Measurements from ENCODE around the gene CFLAR. TPM values are rescaled to one million over a fixed set of nuclear protein-coding genes. Genes with fewer than 3 reads are reported as not detected.

The CFLAR gene
- total and polyA plus RNA-seq, 2 of the 13 experiments (the other 11 are each of a cell fraction or from before 2014, with no cell fraction given): 43.8 to 92.1 TPM

- no peak for TF ChIP-seq ZNF597 (CRISPR knock-in tag; IDR thresholded peaks at IDR 0.05)
- TF ChIP-seq CHD4 (IDR thresholded peaks at IDR 0.05; ENCODE audit: borderline replicate concordance, low read length): peak; percentile 34; the same call in 1 of the 2 replicates
- TF ChIP-seq, protein P1, sequence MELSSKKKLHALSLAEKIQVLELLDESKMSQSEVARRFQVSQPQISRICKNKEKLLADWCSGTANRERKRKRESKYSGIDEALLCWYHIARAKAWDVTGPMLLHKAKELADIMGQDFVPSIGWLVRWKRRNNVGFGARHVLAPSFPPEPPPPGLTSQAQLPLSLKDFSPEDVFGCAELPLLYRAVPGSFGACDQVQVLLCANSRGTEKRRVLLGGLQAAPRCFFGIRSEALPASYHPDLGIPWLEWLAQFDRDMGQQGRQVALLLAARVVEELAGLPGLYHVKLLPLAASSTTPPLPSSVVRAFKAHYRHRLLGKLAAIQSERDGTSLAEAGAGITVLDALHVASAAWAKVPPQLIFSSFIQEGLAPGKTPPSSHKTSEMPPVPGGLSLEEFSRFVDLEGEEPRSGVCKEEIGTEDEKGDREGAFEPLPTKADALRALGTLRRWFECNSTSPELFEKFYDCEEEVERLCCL (CRISPR knock-in tag; IDR thresholded peaks at IDR 0.05; ENCODE audit: borderline replicate concordance): 0 out of 2 replicates have a peak, but pooled peaks have one; percentile 55
- no peak; the same call in 1 of the 2 replicates for TF ChIP-seq ZNF616 (CRISPR knock-in tag; IDR thresholded peaks at IDR 0.05; ENCODE audit: low read depth)
- TF ChIP-seq, protein P2, sequence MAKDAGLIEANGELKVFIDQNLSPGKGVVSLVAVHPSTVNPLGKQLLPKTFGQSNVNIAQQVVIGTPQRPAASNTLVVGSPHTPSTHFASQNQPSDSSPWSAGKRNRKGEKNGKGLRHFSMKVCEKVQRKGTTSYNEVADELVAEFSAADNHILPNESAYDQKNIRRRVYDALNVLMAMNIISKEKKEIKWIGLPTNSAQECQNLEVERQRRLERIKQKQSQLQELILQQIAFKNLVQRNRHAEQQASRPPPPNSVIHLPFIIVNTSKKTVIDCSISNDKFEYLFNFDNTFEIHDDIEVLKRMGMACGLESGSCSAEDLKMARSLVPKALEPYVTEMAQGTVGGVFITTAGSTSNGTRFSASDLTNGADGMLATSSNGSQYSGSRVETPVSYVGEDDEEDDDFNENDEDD (CRISPR knock-in tag; IDR thresholded peaks at IDR 0.05; ENCODE audit: borderline replicate concordance): peak; percentile 76; the same call in 1 of the 2 replicates
- TF ChIP-seq CCDC6 (CRISPR knock-in tag; IDR thresholded peaks at IDR 0.05): peak; percentile 92
- no peak; the same call in 1 of the 2 replicates for TF ChIP-seq NFYC (CRISPR knock-in tag; IDR thresholded peaks at IDR 0.05)
- peak; percentile 32; the same call in 1 of the 2 replicates for TF ChIP-seq SKIL (CRISPR knock-in tag; IDR thresholded peaks at IDR 0.05; ENCODE audit: borderline replicate concordance)
- TF ChIP-seq JUND (CRISPR knock-in tag; IDR thresholded peaks at IDR 0.05): peak; percentile 35; the same call in 1 of the 2 replicates
- no peak for TF ChIP-seq NFE2L1 (CRISPR knock-in tag; IDR thresholded peaks at IDR 0.05; ENCODE audit: borderline replicate concordance)
- TF ChIP-seq ARID2 (CRISPR knock-in tag; IDR thresholded peaks at IDR 0.05; ENCODE audit: borderline replicate concordance): peak; percentile 72; the same call in 1 of the 2 replicates
- TF ChIP-seq ZNF841 (CRISPR knock-in tag; IDR thresholded peaks at IDR 0.05; ENCODE audit: borderline replicate concordance): no peak
- TF ChIP-seq, protein P3, sequence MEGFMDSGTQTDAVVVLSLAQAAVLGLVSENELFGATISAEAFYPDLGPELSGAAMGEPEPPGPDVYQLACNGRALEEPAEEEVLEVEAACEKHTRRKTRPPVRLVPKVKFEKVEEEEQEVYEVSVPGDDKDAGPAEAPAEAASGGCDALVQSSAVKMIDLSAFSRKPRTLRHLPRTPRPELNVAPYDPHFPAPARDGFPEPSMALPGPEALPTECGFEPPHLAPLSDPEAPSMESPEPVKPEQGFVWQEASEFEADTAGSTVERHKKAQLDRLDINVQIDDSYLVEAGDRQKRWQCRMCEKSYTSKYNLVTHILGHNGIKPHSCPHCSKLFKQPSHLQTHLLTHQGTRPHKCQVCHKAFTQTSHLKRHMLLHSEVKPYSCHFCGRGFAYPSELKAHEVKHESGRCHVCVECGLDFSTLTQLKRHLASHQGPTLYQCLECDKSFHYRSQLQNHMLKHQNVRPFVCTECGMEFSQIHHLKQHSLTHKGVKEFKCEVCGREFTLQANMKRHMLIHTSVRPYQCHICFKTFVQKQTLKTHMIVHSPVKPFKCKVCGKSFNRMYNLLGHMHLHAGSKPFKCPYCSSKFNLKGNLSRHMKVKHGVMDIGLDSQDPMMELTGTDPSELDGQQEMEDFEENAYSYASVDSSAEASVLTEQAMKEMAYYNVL (CRISPR knock-in tag; IDR thresholded peaks at IDR 0.05; ENCODE audit: borderline replicate concordance): peak; percentile 87
- no peak for TF ChIP-seq ZNF282 (IDR thresholded peaks at IDR 0.05; ENCODE audit: partially characterized antibody)
Observed at GRCh38 chr2:201118121-201118960, 2.4 kb downstream of the CFLAR start (continued).
